Activated CD8-positive, alpha-beta memory T cell treated with anti-CD3 and anti-CD28 coated beads for 36 hours (primary cell): ENCODE data around the gene PPARGC1A. TPM values are rescaled to one million over a fixed set of nuclear protein-coding genes. Genes with fewer than 3 reads are reported as not detected.

Source experiments
- CTCF ChIA-PET: fragments of 350-600 bp; sonication (Branson Sonifier 250); formaldehyde crosslinking; loops from one replicate; lab custom pipeline; 2021; ENCODE audit warnings: antibody characterized with exemption; lab: Charles Lee
- POLR2A ChIA-PET: fragments of 350-600 bp; sonication (Branson Sonifier 250); formaldehyde crosslinking; loops from one replicate; lab custom pipeline; 2021; ENCODE audit warnings: antibody characterized with exemption; lab: Charles Lee
- total RNA-seq, 2 experiments: library from RNA; stranded (reverse); gene quantifications; one replicate each; pipeline ENCODE4 v1.2.3, GENCODE V29; 2021

PPARGC1A gene
- total RNA-seq, 2 experiments from 2014 or later: not detected

DNA sequence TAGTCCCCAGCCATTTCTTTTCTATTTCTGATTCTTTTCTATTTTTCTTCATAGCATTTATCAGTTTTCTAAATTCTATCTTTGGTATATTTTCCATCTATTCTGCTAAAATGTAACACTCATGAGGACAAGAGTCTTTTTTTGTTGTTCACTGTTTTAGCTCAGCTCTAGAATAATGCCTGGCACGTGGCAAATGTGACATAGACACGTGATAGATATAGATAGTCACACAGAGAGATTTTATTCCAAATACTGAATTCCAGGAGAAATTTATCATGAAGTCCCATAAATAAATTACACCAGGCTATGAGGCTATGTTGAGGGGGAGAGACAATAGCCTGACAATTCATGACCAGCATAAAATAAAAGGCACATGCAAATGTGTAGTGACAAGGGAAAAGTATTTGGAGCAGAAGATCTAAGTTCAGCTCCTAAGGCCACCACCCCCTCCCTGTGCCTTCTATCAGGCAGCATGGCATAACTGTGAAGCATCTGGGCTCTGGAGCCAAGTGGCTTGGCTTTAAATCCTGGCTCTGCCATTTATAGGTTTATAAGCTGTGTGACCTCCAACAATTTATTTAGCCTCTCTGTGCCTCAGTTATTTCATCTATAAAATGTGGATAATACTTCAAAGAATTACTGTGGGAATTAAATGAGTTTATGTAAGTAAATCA is 25.7 kb upstream of the PPARGC1A start:
- ChIA-PET POLR2A (no interaction called here), CTCF (no interaction called here)

GRCh38 chr4:23911675-23912455 is 22.0 kb upstream of the PPARGC1A start:
- ChIA-PET CTCF (no interaction called here), POLR2A (no interaction called here)

DNA sequence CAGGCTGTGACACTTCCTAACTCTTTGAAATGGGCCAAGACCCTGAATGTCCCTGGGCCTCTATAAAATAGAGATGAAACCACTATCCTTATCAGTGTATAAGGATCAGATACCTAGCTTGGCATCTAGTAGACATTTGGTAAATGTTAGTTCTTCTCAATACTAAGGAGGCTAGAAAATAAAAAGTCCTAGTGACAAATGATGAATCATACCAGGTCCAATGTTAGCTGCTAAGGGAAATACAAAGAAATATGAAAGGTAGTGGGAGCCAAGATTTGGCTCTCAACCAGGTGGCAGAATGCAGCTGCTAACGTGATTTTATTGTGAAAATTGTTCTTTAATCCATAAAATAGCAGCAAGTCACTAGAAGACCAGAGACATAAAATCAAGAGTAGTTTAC is 19.8 kb upstream of the PPARGC1A start:
- POLR2A ChIA-PET: no interaction called here
- CTCF ChIA-PET: no interaction called here

DNA sequence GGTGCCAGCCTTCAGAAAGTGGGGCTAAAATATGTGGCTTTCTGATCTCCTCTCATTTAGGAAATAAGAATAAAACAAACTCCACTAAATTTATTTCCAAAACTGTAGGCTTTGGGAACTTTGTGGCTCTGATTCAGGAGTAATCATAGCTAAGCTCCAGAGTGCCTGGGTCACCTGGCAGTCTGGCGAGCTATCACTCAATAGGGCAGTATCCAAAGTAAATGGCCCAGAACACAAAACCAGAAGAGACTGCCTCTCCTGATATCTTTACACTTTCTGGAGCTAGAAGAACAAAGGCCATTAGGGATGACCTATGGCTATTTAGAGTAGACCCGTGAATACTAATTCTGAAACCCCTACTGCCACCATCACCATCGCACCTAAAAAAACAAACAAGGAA is 17.0 kb upstream of the PPARGC1A start:
- ChIA-PET CTCF (interaction anchor here (0.6 kb wide), 1 partner anchor 1501 kb away, joined by 3 read pairs; no protein-coding TSS in a partner anchor), POLR2A (no interaction called here)

GRCh38 chr4:23904639-23905071 is 14.8 kb upstream of the PPARGC1A start:
- CTCF ChIA-PET: no interaction called here
- POLR2A ChIA-PET: no interaction called here

GRCh38 chr4:23903859-23904438 is 14.1 kb upstream of the PPARGC1A start:
- POLR2A ChIA-PET: no interaction called here
- CTCF ChIA-PET: no interaction called here

DNA sequence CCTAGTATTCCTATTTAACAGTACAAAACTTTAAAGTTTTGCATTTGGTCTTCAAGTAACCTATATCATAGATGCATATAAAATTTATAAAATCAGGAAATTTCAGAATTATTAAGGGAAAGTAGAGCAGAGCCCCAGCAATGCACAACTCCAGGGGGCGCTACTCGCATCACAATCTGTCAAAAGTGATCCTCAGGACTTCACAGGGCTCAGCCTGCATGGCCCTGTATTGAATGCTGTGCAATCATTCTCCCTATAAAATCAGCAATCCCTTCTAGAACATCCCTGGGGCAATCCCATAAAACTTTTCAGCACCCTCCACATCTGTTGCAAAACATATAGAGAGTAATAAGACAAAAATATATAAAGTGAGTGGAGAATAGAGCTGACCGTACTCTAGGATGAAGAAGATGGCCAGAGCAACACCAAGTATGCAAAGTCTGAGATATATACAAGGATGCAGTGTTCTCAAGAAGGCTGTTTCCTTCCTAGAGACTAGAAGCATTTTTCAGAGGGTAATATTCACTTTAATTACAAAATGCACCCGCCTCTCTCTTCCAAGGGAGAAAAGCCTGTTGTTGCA is 12.5 kb upstream of the PPARGC1A start:
- POLR2A ChIA-PET: no interaction called here
- CTCF ChIA-PET: no interaction called here

DNA sequence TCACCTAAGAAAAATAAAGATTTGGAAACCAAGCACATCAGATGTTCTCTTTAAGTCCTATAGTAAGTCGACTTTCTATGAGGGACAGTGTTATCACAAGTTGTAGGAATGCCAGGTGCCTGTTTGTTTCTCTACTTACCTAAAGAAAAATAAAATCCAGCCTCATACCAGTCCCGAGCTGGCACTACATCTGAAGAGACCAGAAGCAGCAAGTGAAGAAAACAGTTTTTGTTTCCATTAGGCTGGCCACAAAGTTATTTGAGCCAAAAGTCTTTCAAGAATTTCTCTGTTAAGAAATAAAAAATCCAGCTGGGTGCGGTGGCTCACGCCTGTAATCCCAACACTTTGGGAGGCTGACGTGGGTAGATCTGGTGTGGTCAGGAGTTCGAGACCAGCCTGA is 10.8 kb upstream of the PPARGC1A start:
- ChIA-PET POLR2A (no interaction called here), CTCF (no interaction called here)

DNA sequence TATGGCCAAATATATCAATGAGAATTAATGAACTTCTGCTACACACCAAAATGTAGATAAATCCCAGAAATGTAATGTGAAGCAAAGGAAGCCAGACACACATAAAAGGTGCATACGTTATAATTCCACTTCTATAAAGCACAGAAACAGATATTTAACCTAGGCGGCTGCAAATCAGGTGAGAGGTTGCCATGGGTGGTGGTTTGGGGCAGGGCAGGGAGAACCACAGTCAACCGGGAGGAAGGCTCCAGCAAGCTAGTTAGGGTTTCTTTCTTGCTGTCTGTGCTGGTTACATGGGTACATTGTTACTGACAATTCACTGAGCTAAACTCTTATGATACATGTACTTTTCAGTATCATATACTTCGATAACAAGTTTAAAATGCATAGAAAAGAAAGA is 9.7 kb upstream of the PPARGC1A start:
- ChIA-PET CTCF (no interaction called here), POLR2A (no interaction called here)

GRCh38 chr4:23897564-23898109 is 7.8 kb upstream of the PPARGC1A start:
- POLR2A ChIA-PET: no interaction called here
- CTCF ChIA-PET: no interaction called here

DNA sequence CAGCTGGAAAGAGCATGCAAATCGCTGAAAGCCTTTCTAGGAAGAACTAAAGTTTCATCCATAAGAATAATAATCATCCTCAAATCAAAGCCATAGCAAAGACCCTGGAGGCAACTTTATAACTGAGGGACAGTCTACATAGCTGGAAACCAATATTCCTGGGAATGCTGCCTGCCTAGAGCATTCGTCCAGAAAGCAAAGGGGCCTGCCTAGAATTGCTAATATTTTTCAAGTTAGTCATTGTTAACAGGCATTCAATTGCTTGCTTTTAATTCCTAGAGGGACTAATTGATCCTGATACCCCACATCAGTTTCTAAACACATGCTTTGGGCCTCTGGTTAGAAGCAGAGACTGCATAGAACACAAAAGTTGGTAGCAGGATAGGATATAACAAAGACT is 4.2 kb upstream of the PPARGC1A start:
- ChIA-PET CTCF (no interaction called here), POLR2A (no interaction called here)

GRCh38 chr4:23891064-23891421 is 1.2 kb upstream of the PPARGC1A start:
- ChIA-PET CTCF (no interaction called here), POLR2A (no interaction called here)

- CTCF ChIA-PET: interaction anchor here (0.6 to 0.8 kb wide), 2 partner anchors 151 to 469 kb away, joined by 4 to 6 read pairs; no protein-coding TSS in a partner anchor
- POLR2A ChIA-PET: no interaction called here
Measured at GRCh38 chr4:23890369-23891063, 669 bp upstream of the PPARGC1A start.

GRCh38 chr4:23889391-23889790 is 456 bp downstream of the PPARGC1A start:
- ChIA-PET POLR2A (no interaction called here), CTCF (no interaction called here)

GRCh38 chr4:23888421-23889319 is 1.2 kb downstream of the PPARGC1A start:
- CTCF ChIA-PET: no interaction called here
- POLR2A ChIA-PET: no interaction called here

- ChIA-PET CTCF (no interaction called here), POLR2A (no interaction called here)
Measured at GRCh38 chr4:23887989-23888388, 1.9 kb downstream of the PPARGC1A start.

- ChIA-PET CTCF (no interaction called here), POLR2A (no interaction called here)
Measured at GRCh38 chr4:23887173-23887572, 2.7 kb downstream of the PPARGC1A start.

- ChIA-PET CTCF (no interaction called here), POLR2A (no interaction called here)
Measured at GRCh38 chr4:23885943-23886590, 3.8 kb downstream of the PPARGC1A start.
